Activated T-cell treated with anti-CD3 and anti-CD28 coated beads, Interleukin-2, amount 50 U/mL, for 4 hours (primary cell): ENCODE measurements around the gene VWA1. TPM values are rescaled to one million over a fixed set of nuclear protein-coding genes. Genes with fewer than 3 reads are reported as not detected.
"Not testable (repeated sequence)": the region's sequence is repeated elsewhere in the genome, so short reads cannot be mapped to it uniquely, and the experiment has no call there.

Experiments used
- ATAC-seq, 2 donors: fragments of 200-7000 bp; cut with Tn5 transposase; one replicate each; pipeline ENCODE4 v1.10.0; 2021
- DNase-seq: peaks from one replicate; pipeline ENCODE4 v3.0.0-alpha.2; 2020
- H3K27me3 Mint-ChIP-seq: one replicate; pipeline ENCODE4 v1.8.0; 2021; ENCODE audit warnings: low read depth, mixed read lengths
- H3K36me3 Mint-ChIP-seq: one replicate; pipeline ENCODE4 v1.8.0; 2022; ENCODE audit warnings: mixed read lengths; ENCODE audit not compliant: insufficient read depth
- H3K4me1 Mint-ChIP-seq: one replicate; pipeline ENCODE4 v1.8.0; 2021; ENCODE audit warnings: low read depth, mixed read lengths
- H3K4me3 Mint-ChIP-seq: one replicate; pipeline ENCODE4 v1.8.0; 2021; ENCODE audit warnings: mild to moderate bottlenecking, moderate library complexity, mixed read lengths
- H3K9me3 Mint-ChIP-seq: one replicate; pipeline ENCODE4 v1.8.0; 2021; ENCODE audit warnings: mixed read lengths
- total RNA-seq, 3 donors: library from RNA; stranded (reverse); gene quantifications; one replicate each; pipeline ENCODE4 v1.2.1, GENCODE V29; 2021

Gene VWA1
- total RNA-seq, 3 donors from 2014 or later: 0.18 to 0.58 (median 0.19) TPM

DNA sequence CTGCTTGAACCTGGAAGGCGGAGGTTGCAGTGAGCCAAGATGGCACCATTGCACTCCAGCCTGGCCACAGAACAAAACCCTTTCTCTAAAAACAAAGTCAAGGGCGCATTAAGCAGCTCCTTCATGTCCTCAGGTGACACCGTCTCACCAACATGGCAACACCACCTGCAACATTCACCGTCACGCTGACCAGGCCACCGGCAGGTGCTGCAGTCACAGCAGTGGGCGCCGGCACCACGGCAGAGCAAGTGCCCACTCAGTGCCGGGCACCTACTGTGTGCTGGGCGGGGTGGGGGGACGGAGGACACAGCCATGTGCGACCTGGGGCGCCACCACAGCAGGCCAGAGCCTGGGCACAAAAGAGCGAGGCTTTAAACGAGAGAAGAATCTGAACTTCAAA is 48.2 kb downstream of the VWA1 start:
- Mint-ChIP-seq H3K27me3 (no peaks in the 10 kb centered on the region), H3K4me3 (no peak overlapping the region), H3K36me3 (peaks cover 14% of the 10 kb centered on the region), H3K9me3 (no peaks in the 10 kb centered on the region), H3K4me1 (peaks cover 2% of the 10 kb centered on the region)
- ATAC-seq (no peak), DNase-seq (no peak)

DNA sequence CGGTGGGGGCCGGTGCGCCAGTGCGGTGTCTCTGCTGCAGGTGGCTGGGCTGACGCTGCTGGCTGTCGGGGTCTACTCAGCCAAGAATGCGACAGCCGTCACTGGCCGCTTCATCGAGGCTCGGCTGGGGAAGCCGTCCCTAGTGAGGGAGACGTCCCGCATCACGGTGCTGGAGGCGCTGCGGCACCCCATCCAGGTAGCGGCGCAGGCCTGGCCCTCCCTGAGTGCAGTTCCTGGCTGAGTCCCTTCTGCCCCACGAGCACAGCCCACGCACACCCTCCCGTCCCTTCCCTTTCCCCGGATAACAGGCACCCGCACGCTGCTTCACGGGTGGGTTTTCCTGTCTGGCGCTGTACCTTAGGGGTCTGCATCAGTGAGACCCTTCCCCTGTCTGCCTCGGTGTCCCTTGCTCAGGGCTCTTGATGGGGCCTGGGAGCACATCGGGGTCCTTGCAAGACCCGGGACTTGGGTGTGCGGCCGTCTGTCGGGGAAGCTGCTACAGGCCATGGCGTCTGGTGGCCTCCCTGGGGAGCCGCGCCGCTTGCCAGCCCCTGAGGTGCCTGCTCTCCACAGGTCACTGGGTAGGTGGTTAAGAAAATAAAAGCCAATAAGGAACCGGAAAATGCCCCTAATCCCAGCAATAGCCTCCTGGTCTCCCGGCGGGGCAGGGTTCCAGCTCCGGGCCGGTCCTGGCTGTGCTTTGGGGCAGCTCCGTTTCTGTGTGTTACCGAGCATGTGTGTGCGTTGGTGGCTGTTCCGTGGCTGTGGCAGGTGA is 49.7 kb downstream of the VWA1 start:
- H3K4me3 Mint-ChIP-seq, ATAC-seq, H3K9me3 Mint-ChIP-seq, H3K27me3 Mint-ChIP-seq, H3K4me1 Mint-ChIP-seq, DNase-seq: not testable (repeated sequence)
- H3K36me3 Mint-ChIP-seq: peaks cover 10% of the 10 kb centered on the region

DNA sequence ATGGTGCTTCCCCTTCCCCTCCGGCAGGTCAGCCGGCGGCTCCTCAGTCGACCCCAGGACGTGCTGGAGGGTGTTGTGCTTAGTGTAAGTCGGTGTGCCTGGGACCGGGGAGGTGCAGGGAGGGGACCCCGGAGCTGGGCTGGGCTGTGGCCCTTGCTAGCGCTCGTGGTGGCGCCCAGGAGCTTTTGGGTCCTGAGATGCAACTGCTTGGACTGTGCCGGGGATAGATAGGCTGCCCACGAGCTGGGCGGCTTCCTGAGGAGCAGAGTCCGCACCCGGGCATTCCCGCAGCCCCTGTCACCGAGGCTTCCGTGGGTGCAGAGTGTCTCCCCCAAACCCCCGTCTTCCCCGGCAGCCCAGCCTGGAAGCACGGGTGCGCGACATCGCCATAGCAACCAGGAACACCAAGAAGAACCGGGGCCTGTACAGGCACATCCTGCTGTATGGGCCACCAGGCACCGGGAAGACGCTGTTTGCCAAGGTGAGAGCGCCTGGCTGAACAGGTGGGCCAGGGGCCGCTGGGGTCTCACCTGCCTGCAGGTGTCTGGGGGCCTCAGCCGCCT is 50.3 kb downstream of the VWA1 start:
- H3K9me3 Mint-ChIP-seq, H3K27me3 Mint-ChIP-seq, DNase-seq, H3K4me1 Mint-ChIP-seq, H3K4me3 Mint-ChIP-seq, ATAC-seq: not testable (repeated sequence)
- peaks cover 11% of the 10 kb centered on the region for H3K36me3 Mint-ChIP-seq

DNA sequence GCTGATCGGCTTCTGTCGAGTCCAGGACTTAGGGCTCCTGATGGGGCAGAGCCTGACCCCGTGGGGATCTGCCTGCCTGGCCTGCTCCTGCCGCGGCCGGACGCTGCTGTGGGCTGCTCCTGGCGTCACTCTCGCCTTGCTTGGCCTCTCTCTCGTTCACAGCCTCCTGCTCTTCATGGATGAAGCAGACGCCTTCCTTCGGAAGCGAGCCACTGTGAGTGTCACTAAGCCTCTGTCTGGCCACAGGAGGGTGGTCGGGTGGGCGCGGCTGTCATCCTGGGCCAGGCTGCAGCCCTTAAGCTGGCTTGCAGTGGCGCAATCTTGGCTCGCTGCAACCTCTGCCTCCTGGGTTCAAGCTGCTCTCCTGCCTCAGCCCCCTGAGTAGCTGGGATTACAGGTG is 52.2 kb downstream of the VWA1 start:
- no peaks in the 10 kb centered on the region for H3K27me3 Mint-ChIP-seq
- no peaks in the 10 kb centered on the region for H3K9me3 Mint-ChIP-seq
- H3K4me3 Mint-ChIP-seq: no peak overlapping the region
- DNase-seq (no peak), ATAC-seq (no peak)
- H3K36me3 Mint-ChIP-seq: peaks cover 17% of the 10 kb centered on the region
- H3K4me1 Mint-ChIP-seq: no peaks in the 10 kb centered on the region

DNA sequence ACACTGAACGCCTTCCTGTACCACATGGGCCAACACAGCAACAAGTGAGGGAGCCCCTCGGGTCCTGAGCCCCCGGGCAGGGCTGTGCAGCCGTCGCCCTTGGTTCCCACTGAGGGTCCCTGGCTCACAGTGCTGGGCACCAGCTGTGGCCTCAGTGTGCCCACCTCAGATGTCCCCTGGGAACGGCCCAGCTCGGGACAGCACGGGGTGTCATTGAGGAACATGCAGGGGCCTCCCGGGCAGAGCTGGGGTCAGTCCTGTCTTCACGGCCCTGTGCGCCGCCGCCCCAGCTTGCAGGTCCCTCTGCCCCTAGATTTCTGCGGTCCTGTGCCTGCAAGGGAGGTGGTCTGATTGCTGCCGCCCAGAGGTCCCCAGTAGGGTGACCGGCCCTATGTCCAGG is 53.7 kb downstream of the VWA1 start:
- Mint-ChIP-seq H3K9me3 (peaks cover 8% of the 10 kb centered on the region), H3K27me3 (no peaks in the 10 kb centered on the region), H3K4me3 (no peak overlapping the region), H3K36me3 (peaks cover 28% of the 10 kb centered on the region), H3K4me1 (no peaks in the 10 kb centered on the region)
- ATAC-seq (no peak), DNase-seq (no peak)

DNA sequence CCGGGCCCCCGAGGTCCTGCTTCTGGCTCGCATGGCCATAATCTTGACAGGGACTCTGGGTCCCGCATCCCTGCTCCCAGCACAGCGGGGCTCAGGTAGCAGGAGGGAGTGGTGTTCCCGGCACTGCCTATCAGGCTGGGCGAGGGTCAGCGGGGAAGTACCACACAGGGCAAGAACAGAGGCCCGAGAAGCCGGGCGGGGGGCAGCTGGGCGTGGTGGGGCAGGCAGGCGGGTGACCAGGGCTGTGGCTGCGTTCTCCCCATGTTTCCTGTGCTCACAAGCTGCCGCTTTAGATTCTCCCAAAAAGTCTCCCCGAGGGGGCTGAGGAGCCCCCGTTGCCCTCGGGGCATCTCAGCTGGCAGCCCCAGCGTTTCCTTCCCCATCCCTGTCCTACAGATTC is 54.4 kb downstream of the VWA1 start:
- ATAC-seq (no peak), DNase-seq (no peak)
- Mint-ChIP-seq H3K4me1 (no peaks in the 10 kb centered on the region), H3K36me3 (peaks cover 32% of the 10 kb centered on the region), H3K4me3 (no peak overlapping the region), H3K27me3 (no peaks in the 10 kb centered on the region), H3K9me3 (peaks cover 8% of the 10 kb centered on the region)

DNA sequence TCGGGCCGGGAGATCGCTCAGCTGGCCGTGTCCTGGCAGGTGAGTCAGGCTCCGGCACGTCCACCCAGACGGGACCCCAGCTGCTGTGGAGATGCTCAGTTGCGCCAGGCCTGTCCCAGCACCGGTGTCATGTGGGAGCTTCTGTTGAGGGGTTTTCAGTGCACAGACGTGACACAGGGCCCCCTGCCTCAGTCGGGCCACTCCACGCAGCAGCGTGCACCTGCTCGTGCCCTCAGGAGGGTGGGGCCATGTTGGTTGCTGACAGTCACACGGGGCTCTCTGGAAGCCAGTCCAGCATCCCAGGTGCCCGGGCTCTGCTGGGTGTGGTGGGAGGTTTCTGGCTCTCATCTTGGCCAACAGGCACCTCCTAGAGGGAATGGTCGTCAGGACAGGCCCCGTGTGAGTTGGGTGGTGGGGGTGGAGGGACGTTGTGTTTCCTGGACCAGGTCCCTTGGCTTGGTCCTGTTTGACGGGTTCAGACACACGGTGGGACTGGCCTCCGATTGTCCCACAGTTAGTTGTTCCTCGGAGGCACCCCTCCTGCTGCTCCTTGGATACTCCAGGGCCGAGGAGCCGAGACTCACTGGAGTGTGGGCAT is 55.2 kb downstream of the VWA1 start:
- Mint-ChIP-seq H3K4me1 (no peaks in the 10 kb centered on the region), H3K36me3 (peaks cover 32% of the 10 kb centered on the region)
- no peak for ATAC-seq

DNA sequence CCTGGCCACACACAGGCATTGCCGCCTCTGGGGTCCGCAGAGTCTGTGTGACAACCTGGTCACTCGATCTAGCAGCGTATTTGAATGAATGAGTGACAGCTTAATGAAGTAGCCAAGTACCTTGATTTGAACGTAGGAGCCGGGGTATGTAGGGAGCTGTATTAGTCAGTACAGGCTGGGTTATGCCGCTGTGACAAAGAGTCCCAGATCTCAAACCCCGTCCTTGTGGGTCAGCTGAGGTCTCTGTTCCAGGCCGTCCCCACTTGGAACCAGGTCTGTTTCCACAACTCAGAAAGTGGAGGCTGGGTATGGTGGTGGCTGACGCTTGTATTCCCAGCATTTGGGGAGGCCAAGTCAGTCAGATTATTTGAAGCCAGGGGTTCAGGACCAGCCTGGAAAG is 56.1 kb downstream of the VWA1 start:
- H3K4me1 Mint-ChIP-seq: no peaks in the 10 kb centered on the region
- no peaks in the 10 kb centered on the region for H3K27me3 Mint-ChIP-seq
- ATAC-seq (no peak), DNase-seq (no peak)
- no peak overlapping the region for H3K4me3 Mint-ChIP-seq
- H3K36me3 Mint-ChIP-seq: peaks cover 32% of the 10 kb centered on the region
- H3K9me3 Mint-ChIP-seq: peaks cover 8% of the 10 kb centered on the region

More for the DNA sequence above, 55.2 kb downstream of the VWA1 start:
- Mint-ChIP-seq H3K27me3 (no peaks in the 10 kb centered on the region), H3K4me3 (no peak overlapping the region), H3K9me3 (peaks cover 8% of the 10 kb centered on the region)
- DNase-seq: no peak

Other genes starting within 250 kb of the VWA1 start
- 100 to 1,000 TPM; 102 to 212 (median 155) TPM for gene TNFRSF18, start 229.1 kb upstream of the VWA1 start, total RNA-seq
- 100 to 1,000 TPM; 480 to 735 (median 495) TPM for gene TNFRSF4, start 221.5 kb upstream of the VWA1 start, total RNA-seq
- gene SDF4, start 203.7 kb upstream of the VWA1 start, total RNA-seq: 100 to 1,000 TPM; 191 to 242 (median 193) TPM
- 10 to 100 TPM; 38.0 to 40.8 (median 39.0) TPM for gene B3GALT6, start 203.5 kb upstream of the VWA1 start, total RNA-seq
- gene C1QTNF12, start 189.0 kb upstream of the VWA1 start, total RNA-seq: 1 to 10 TPM; 1.6 to 2.2 (median 2.1) TPM
- 10 to 100 TPM; 89.3 to 93.6 (median 91.2) TPM for gene UBE2J2, start 161.8 kb upstream of the VWA1 start, total RNA-seq
- 1 to 10 TPM; 2.8 to 3.9 (median 3.2) TPM for gene SCNN1D, start 155.3 kb upstream of the VWA1 start, total RNA-seq
- gene ACAP3, start 127.8 kb upstream of the VWA1 start, total RNA-seq: 10 to 100 TPM; 28.4 to 37.6 (median 30.1) TPM
- gene PUSL1, start 127.1 kb upstream of the VWA1 start, total RNA-seq: 10 to 100 TPM; 38.9 to 40.7 (median 39.5) TPM
- gene INTS11, start 111.0 kb upstream of the VWA1 start, total RNA-seq: 100 to 1,000 TPM; 164 to 181 (median 172) TPM
- 10 to 100 TPM; 16.0 to 18.4 (median 18.1) TPM for gene CPTP, start 110.9 kb upstream of the VWA1 start, total RNA-seq
- under 1 TPM; 0.15 to 0.29 (median 0.19) TPM for gene TAS1R3, start 104.4 kb upstream of the VWA1 start, total RNA-seq
- gene DVL1, start 86.3 kb upstream of the VWA1 start, total RNA-seq: 10 to 100 TPM; 70.7 to 74.6 (median 72.1) TPM
- gene MXRA8, start 77.1 kb upstream of the VWA1 start, total RNA-seq: under 1 TPM; 0.41 to 0.53 (median 0.47) TPM
- gene AURKAIP1, start 60.5 kb upstream of the VWA1 start, total RNA-seq: 100 to 1,000 TPM; 218 to 244 (median 220) TPM
- gene CCNL2, start 36.4 kb upstream of the VWA1 start, total RNA-seq: 100 to 1,000 TPM; 112 to 127 (median 118) TPM
- 100 to 1,000 TPM; 254 to 300 (median 271) TPM for gene MRPL20, start 28.4 kb upstream of the VWA1 start, total RNA-seq
- under 1 TPM in 1 of 3 donors, not detected in 2; 0.15 TPM for gene ANKRD65, start 14.4 kb upstream of the VWA1 start, total RNA-seq
- gene ATAD3C, start 14.0 kb downstream of the VWA1 start, total RNA-seq: 1 to 10 TPM in 1 of 3 donors, under 1 TPM in 2; 0.33 to 1.1 (median 0.74) TPM
- 100 to 1,000 TPM; 193 to 208 (median 194) TPM for gene ATAD3B, start 36.1 kb downstream of the VWA1 start, total RNA-seq
- 100 to 1,000 TPM; 151 to 180 (median 154) TPM for gene ATAD3A, start 76.5 kb downstream of the VWA1 start, total RNA-seq
- under 1 TPM in 2 of 3 donors, not detected in 1; 0.46 to 0.63 TPM for gene TMEM240, start 104.9 kb downstream of the VWA1 start, total RNA-seq
- 100 to 1,000 TPM; 142 to 170 (median 148) TPM for gene SSU72, start 139.2 kb downstream of the VWA1 start, total RNA-seq
- 1 to 10 TPM; 3.0 to 4.8 (median 3.8) TPM for gene FNDC10, start 164.4 kb downstream of the VWA1 start, total RNA-seq
- 10 to 100 TPM; 37.4 to 40.3 (median 37.7) TPM for gene MIB2, start 179.8 kb downstream of the VWA1 start, total RNA-seq
- 1 to 10 TPM in 2 of 3 donors, under 1 TPM in 1; 0.98 to 1.3 (median 1.0) TPM for gene MMP23B, start 196.5 kb downstream of the VWA1 start, total RNA-seq
- gene CDK11B, start 223.3 kb downstream of the VWA1 start, total RNA-seq: 10 to 100 TPM; 39.2 to 45.9 (median 43.0) TPM